ENCODE results near the gene LLGL1.

LLGL1 gene

GRCh38 chr17:18261146-18261515 lies 35.7 kb downstream of the LLGL1 start:
- H3K27me3 Mint-ChIP-seq (ENCODE audit: low read depth), result no peaks in the 10 kb centered on the region
- no peaks in the 10 kb centered on the region for H3K9me3 Mint-ChIP-seq
- H3K4me3 Mint-ChIP-seq, result peak overlapping the region; percentile 83 to 89 (median 88)

GRCh38 chr17:18261659-18262058 lies 36.2 kb downstream of the LLGL1 start:
- H3K4me1 Mint-ChIP-seq, result peaks cover 18% of the 10 kb centered on the region
- H3K9me3 Mint-ChIP-seq, result no peaks in the 10 kb centered on the region
- H3K27me3 Mint-ChIP-seq (ENCODE audit: low read depth), result no peaks in the 10 kb centered on the region
- peak overlapping the region; percentile 83 to 89 (median 88) for H3K4me3 Mint-ChIP-seq
- H3K27ac Mint-ChIP-seq, result peak overlapping the region in 2 of 3 experiments; percentile 45 to 87
- peaks cover 7% of the 10 kb centered on the region for H3K36me3 Mint-ChIP-seq (ENCODE audit: low read depth)
- no peak for TF ChIP-seq CTCF (IDR thresholded peaks at IDR 0.05; ENCODE audit: unreplicated experiment in 3 of 3)

More at GRCh38 chr17:18261146-18261515, 35.7 kb downstream of the LLGL1 start:
- no peak for TF ChIP-seq CTCF (IDR thresholded peaks at IDR 0.05; ENCODE audit: unreplicated experiment in 3 of 3)
- Mint-ChIP-seq H3K4me1 (peaks cover 18% of the 10 kb centered on the region), H3K36me3 (ENCODE audit: low read depth) (peaks cover 5% of the 10 kb centered on the region), H3K27ac (peak overlapping the region in 2 of 3 experiments; percentile 45 to 87)

- no peak for TF ChIP-seq CTCF (IDR thresholded peaks at IDR 0.05; ENCODE audit: unreplicated experiment in 3 of 3)
- H3K27ac Mint-ChIP-seq, result no peak overlapping the region
- peaks cover 15% of the 10 kb centered on the region for H3K4me1 Mint-ChIP-seq
- H3K36me3 Mint-ChIP-seq (ENCODE audit: low read depth), result peaks cover 8% of the 10 kb centered on the region
- H3K27me3 Mint-ChIP-seq (ENCODE audit: low read depth), result no peaks in the 10 kb centered on the region
- no peaks in the 10 kb centered on the region for H3K9me3 Mint-ChIP-seq
- H3K4me3 Mint-ChIP-seq, result peak overlapping the region; percentile 83 to 89 (median 88)
Measured at GRCh38 chr17:18262111-18262510, 36.7 kb downstream of the LLGL1 start.

- Mint-ChIP-seq H3K27ac (no peak overlapping the region), H3K4me3 (peak overlapping the region; percentile 83 to 89 (median 88)), H3K36me3 (ENCODE audit: low read depth) (peaks cover 8% of the 10 kb centered on the region), H3K4me1 (peaks cover 12% of the 10 kb centered on the region), H3K9me3 (no peaks in the 10 kb centered on the region), H3K27me3 (ENCODE audit: low read depth) (no peaks in the 10 kb centered on the region)
- no peak for TF ChIP-seq CTCF (IDR thresholded peaks at IDR 0.05; ENCODE audit: unreplicated experiment in 3 of 3)
Measured at GRCh38 chr17:18262641-18263040, 37.2 kb downstream of the LLGL1 start.

GRCh38 chr17:18263885-18264682 lies 38.6 kb downstream of the LLGL1 start:
- no peaks in the 10 kb centered on the region for H3K27me3 Mint-ChIP-seq (ENCODE audit: low read depth)
- no peaks in the 10 kb centered on the region for H3K9me3 Mint-ChIP-seq
- no peak for TF ChIP-seq CTCF (IDR thresholded peaks at IDR 0.05; ENCODE audit: unreplicated experiment in 3 of 3)
- peaks cover 9% of the 10 kb centered on the region for H3K4me1 Mint-ChIP-seq
- H3K27ac Mint-ChIP-seq, result no peak overlapping the region
- H3K4me3 Mint-ChIP-seq, result no peak overlapping the region
- peaks cover 8% of the 10 kb centered on the region for H3K36me3 Mint-ChIP-seq (ENCODE audit: low read depth)

GRCh38 chr17:18267366-18267765 lies 41.9 kb downstream of the LLGL1 start:
- Mint-ChIP-seq H3K27ac (no peak overlapping the region), H3K36me3 (ENCODE audit: low read depth) (peaks cover 15% of the 10 kb centered on the region), H3K4me1 (no peaks in the 10 kb centered on the region), H3K4me3 (no peak overlapping the region), H3K27me3 (ENCODE audit: low read depth) (no peaks in the 10 kb centered on the region), H3K9me3 (no peaks in the 10 kb centered on the region)
- no peak for TF ChIP-seq CTCF (IDR thresholded peaks at IDR 0.05; ENCODE audit: unreplicated experiment in 3 of 3)

Data from nephron (organoid).